HG02588 (cell line): ENCODE data around the gene TSR1.

Experiments used
- ATAC-seq: cut with Tn5 transposase; IDR thresholded peaks from one replicate; pipeline ENCODE4 v1.9.1; 2021; ENCODE audit warnings: mild to moderate bottlenecking, moderate library complexity; ENCODE audit not compliant: unreplicated experiment

The TSR1 gene

DNA sequence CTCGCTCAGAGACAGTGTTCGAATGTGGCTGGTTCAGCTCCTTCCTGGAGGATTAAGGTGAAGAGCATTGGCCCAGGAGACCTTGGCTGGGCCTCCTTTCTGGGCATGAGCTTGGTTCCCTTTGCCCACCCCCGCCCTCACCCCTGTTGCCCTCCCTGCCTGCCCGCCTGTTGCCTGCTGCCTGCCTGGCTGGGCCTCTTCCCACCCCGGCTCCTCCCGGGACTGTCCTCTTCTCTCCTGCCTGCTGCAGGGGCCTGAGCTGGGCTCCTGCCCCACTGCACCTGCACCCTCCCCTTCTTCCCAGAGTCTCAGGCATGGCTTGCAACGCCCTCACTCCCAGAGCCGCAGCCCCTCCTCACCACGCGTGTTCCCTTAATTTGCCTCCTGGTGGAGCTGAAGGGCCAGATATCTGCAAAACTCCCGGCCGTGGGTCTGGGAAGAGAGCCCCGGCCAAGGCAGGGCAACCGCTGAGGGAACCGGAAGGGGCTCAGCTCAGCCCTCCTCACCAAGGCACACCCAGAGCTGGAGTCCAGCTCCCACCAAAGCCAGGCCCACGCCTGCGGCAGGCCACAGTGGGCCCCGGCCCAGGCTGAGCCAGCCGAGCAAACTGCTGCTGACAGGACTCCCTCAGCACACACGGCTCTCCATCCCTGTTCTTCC lies 33.4 kb upstream of the TSR1 start:
- no peak for ATAC-seq

DNA sequence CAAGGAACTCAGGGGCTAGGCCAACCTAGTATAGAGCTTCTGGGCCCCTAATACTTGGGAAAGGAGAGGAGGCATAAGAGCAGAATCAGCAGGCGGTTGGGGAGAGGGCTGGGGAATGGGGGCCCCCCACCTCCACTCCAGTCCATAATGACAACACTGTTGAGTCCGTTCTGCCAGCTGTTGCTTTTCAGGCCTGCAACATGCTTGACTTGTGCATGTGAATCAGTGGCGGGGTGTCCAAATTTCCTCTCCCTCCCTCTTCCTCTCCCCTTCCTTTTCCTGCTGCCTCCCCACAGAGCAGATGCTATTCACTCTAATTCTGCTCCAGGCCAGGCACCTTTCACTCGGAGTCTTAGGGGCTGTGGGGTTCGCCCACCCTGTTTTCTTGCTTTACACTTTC lies 32.8 kb upstream of the TSR1 start:
- ATAC-seq: no peak

DNA sequence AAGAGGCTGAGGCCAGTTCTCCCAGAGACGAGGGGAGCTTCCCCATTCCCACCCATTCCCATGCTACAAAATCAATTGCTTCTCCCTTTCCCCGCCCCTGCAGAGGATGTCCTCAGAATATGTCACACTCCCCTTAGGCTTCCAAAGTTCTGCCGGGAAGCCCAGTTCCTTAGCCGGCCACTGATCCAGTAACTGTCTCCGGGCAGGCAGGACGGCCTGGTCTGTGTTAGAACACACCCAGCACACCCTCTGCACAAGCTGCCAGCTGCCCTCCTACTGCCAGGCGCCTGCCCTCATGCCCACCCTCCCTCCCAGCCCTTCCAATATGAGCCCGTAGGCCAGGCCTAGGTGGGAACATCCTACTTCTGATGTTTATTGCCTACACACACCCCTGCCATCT lies 32.1 kb upstream of the TSR1 start:
- no peak for ATAC-seq

DNA sequence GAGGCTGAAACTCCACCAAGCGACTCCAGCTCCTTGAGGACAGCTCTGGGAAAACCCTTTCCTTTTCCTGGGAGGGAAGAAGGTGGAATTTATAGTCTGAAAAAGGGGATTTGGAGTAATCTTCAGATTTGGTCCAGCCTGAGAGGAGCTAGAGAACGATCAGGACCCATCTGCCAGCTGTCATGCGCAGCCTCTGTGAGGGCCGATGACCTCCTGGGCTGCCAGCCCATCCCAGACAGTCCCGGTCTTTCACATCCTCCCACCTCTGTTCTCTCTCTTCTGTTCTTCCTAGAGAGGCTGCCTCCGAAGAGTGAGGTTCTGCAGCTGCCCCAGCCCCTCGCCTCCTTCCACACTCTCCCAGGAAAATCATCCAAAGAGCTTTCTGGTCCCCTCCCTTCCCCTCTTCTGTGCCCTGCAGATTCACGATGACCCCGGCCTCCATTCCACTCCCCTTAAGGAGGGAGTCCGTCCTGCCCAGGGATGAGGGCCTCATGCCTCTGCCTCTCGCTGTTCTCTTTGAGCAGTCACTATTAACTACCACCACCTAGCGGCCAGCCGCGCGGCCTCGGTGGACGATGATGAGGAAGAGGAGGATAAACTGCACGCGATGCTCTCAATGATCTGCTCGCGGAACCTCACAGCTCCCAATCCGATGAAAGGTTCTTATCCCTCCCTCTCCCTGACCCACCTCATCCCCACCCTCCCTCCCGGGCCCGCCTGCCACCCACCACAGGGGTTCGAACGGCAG lies 30.7 kb upstream of the TSR1 start:
- ATAC-seq: no peak

DNA sequence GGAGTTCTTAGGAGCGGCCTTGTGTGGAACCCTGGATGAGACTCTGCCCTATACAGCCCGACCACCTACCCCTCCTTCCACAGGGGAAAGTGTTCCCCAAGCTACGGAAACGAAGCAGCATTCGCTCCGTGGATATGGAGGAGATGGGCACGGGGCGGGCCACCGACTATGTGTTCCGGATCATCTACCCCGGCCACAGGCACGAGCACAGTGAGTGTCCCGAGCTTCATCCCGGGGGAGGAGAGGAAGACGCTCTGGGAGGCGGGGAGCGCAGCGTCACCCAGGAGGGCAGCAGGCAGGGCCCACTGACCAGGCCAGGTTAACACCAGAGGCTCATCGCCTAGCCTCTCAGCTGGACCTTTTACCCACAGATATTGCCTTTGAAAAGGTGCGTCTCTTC lies 28.9 kb upstream of the TSR1 start:
- no peak for ATAC-seq

DNA sequence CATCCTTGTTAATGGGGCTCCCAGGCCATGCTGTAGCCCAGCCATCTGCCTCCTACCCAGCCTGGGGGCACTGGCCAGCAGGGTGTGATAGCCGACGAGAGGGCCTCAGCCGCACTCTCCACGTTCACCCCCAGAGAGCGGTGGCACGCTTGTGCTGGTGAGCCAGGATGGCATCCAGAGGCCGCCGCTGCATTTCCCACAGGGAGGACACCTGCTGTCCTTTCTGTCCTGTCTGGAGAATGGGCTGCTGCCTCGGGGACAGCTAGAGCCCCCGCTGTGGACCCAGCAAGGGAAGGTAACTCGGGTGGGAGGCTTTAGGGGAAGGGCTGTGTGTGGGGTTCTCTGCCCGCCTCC lies 28.5 kb upstream of the TSR1 start:
- no peak for ATAC-seq

DNA sequence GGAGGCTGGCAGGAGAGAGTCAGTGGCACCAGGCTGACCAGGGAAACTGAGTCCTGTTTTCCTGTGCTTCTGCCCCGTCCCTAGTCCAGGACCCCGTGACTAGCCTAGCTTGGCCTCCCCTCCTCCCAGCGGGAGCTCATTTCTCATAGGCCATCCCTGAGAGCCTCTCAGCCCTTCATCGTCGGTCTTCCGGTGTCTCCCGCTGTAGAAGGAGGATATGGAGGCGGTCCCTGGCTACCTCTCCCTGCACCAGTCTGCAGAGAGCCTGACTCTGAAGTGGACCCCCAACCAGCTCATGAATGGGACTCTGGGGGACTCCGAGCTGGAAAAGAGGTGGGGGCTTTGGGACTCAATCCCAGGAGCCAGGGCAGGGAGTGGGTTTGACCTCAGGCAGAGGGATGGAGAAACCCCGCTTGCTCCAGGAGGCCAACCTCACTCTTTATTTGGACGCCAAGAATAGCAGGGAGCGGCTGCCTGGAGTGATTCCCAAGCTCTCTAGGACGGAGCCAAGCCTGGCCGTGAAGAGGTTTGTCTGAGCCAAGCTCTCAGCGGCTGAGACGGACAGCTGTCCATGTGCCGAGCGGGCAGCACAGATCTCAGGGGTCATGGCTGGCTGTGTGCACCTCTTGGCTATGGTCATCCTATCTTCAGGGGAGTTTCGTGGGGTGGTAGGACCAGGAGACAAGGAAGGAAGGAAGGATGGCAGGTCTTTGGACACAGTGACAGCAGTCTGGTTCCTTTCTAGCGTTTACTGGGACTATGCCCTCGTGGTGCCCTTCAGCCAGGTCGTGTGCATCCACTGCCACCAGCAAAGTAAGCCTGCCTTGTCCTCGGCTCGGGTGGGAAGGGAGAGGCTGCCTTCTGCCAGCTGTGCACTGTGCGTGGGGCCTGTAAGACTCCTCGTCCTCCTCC lies 27.9 kb upstream of the TSR1 start:
- ATAC-seq: no peak

DNA sequence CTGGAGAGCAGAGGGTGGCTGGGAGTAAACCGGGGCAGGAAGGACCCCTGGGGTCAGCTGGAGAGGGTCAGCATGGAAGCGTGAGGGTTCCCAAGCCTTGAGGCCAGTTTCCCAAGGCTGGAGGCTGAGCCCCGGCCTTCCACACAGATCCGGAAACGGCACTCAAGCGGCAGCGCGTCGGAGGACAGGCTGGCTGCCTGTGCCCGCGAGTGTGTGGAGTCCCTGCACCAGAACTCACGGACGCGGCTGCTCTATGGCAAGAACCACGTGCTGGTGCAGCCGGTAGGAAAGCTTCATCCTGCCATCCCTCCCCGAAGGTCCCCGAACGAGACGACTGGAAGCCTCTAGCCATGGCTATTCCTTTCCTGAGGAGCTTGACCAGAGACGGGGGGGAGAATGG lies 27.1 kb upstream of the TSR1 start:
- no peak for ATAC-seq

DNA sequence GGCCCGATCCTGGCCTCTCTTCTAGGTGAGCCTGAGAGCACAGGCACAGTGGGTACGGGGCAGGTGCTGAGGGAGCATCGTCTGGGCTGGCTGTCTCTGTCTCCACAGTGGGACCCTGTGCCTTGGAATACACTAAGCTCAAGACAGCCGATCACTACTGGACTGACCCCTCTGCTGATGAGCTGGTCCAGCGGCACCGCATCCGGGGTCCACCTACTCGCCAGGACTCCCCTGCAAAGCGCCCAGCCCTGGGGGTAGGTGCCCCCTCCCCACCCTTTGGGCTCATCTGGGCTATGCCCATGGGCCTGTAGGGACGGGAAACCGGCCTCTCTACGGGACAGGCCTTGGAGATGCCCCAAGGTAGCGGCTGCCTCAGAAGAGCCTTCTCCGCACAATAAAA lies 26.6 kb upstream of the TSR1 start:
- no peak for ATAC-seq

DNA sequence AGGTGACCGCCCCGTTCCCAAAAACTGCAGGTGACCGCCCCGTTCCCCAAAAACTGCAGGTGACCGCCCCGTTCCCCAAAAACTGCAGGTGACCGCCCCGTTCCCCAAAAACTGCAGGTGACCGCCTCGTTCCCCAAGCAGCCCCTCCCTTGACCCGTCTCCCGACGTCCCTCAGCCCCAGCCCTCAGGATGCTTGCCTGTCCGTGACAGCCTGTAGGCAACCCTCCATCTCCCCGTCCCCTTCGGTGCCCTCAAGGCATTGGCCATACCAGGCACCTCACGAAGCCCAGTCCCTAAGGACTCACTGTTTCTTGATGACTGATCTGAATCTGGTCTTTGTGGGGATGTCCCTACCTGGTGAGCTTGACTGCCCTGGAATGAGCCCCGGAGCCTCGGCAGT lies 26.2 kb upstream of the TSR1 start:
- no peak for ATAC-seq

DNA sequence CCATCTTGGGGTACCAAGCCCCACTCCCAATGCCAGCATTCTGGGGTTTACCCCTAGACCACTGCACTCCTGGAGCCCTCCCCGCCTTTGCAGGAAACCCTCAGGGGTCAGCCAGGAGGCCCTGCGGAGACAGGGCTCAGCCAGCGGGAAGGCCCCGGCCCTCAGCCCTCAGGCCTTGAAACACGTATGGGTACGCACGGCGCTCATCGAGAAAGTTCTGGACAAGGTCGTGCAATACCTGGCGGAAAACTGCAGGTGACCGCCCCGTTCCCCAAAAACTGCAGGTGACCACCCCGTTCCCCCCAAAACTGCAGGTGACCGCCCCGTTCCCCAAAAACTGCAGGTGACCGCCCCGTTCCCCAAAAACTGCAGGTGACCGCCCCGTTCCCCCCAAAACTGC lies 25.8 kb upstream of the TSR1 start:
- no peak for ATAC-seq

DNA sequence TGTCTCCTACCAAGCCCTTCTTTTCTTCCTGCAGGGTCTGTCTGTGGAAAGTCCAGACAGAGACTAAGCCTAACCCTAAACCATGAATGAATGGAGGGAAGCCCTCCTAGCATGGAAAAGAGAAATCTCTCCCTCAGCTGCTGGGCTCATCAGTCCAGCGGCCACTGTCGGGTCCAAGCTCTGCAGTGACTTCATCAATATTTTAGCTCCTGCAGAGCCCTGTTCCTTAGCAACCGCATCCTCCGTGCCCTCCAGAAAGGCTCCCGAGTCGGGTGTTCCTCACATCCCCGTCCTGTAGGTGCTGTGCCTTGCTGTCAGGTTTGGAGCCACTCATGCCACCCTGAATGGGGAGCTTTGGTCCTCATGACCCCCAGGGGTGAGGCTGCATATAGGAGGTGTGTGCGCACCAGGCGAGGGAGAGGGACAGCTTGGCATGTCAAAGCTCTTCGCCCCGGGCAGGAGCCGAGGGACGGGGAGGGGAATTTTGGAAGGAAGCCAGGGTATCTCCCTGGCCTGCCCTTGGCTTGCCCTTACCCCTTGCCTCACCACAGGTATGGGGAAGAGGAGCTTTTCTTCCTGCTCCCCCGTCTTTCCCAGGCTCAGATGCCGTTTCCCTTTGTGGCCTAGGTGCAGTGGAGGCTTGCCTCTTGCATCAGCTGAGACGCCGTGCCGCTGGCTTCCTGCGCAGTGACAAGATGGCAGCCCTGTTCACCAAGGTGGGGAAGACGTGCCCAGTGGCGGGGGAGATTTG lies 24.9 kb upstream of the TSR1 start:
- ATAC-seq: no peak

DNA sequence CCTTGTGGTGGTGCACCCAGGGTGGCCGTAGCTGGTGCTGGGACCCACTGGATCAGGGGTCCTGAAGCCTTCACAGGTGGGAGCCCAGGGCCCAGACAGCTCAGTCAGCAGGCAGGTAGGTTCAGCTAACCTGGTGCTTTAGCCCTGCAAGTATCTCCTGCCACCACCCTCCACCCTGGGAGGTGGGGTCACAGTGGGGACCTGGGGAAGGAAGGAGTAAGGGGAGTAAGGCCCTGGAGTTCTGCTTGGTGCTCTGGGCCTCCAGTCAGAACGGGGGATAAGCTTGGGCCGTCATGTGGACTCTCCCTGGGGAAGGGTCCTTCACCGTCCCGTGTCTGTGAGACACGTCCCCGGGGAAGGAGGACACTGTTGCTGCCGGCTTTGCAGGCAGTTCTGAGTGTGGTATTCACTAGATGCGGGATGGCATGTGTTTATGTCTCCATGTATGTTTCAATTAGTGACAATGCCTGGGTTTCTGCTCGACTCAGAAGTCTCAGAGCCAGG lies 21.7 kb upstream of the TSR1 start:
- ATAC-seq: no peak

DNA sequence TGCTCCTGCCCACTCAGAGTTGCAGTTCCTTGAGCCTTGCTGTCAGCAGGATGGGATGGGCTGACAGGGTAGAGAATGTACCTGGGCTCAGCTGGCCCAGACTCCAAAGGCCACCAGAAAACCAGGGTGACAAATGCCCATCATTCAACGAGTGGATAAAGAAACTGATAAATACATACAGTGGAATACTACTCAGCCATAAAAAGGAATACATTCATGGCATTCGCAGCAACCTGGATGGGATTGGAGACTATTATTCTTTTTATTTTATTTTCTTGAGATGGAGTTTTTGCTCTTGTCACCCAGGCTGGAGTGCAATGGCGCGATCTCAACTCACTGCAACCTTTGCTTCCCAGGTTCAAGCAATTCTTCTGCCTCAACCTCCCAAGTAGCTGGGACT lies 21.0 kb upstream of the TSR1 start:
- no peak for ATAC-seq

DNA sequence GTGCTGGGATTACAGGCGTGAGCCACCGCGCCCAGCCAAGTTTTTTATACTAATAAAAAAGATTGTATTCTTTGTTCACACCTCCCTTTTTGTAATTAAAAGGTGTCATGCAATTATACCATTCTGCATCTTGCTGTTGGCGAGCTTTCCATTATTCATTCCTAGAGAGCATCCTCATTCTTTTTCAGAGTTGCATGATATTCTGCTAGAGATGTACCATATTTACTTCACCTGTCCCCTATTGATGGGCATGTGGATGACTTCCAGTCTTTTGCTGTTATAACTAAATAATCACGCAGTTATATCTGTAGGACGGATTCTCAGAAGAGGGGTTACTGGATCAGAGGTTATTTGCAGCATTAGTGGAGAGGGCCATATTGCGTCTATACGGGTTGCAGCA lies 18.1 kb upstream of the TSR1 start:
- no peak for ATAC-seq

DNA sequence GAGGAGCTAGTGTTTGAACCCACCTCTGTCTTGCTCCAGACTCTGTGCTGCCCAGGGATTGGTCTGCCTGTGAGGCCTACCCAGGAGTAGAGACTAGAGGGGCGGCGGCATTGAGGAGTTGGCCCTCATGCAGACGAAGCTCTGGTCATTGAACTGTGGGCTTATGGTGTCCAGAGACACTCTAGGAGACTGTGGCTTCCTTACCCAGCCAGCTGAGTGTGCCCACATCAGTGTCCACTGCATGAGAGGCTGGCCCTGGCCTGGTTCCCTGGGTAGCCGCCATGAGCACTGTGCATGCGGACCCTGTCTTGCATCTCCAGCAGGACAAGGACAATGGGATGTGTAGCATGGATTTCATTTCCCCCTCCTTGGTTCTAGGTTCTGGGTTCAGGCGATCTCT lies 15.0 kb upstream of the TSR1 start:
- ATAC-seq: no peak

DNA sequence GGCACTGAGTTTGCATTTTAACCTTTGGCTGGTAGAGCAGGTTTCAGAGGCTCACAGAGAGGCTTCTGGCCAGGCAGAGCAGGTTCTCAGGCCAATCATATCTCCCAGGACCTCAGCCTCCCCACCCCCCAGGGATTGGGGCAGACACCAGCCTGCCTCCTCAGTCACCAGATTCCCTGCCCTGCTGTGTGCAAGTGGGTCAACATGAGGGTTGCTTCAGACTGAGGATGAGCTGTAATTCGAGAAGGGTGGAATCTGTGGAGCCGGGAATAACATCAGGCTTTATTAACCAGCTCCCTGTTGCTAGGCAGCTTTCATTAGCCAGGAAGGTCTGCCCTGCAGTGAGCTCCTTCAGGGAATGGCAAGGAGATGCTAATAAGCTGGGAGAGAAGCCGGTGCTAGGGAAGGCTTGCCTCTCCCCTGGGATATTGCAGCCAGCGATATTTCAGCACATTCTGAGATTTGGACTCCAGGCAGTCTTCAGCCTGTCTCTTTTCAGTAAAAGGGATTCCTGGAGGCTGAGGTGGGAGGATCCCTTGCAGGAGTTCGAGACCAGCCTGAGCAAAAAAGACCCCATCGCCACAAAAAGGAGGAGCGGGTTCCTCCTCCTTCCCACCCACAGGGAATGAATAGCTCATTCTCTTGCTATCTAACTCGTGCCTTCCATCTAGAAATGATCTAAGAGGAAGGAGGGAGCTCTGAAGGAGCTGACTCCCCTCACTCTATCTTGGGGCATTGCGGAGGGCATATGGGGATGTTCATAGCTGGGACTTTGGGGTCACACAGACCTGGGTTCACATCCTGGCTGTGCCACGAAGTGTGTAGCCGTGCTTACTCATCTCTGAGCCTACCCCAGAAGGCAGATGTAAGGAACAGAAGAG lies 11.8 kb upstream of the TSR1 start:
- no peak for ATAC-seq

DNA sequence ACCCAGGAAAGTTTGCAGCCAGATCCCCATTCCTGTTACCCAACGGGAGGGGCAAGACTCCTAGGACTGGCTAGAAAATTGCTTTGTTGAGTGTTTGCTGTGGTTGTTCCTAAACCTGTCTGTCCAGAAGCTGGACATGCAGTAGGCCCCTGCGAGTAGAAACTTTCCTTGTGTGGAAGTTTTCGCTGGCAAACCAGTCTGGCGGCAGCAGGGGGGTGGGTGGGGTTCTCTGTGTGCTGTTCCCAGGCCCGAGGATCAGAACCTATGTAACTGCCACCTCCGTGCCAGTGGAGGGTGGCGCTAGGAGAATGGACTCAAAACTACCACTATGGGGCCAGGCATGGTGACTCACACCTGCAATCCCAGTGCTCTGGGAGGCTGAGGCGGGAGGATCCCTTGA lies 10.2 kb upstream of the TSR1 start:
- ATAC-seq: no peak

DNA sequence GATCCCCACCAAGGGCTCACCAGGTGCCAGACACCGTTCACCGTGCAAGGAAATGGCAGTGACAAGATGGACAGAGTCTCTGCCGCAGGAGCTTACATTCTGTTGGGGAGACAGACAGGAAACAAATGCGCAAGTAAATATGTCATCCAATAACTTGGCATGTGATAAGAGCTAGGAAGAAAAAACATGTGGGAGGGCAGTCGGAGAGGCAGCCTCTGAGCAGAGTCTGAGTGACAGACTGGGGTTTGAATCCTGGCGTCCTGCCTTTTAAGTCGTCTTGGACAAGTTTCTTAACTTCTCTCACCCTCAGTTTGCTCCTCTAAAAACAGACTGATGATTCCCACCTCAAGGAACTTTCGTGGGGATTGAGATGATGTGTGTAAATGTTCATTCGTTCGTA lies 8.3 kb upstream of the TSR1 start:
- ATAC-seq: no peak

DNA sequence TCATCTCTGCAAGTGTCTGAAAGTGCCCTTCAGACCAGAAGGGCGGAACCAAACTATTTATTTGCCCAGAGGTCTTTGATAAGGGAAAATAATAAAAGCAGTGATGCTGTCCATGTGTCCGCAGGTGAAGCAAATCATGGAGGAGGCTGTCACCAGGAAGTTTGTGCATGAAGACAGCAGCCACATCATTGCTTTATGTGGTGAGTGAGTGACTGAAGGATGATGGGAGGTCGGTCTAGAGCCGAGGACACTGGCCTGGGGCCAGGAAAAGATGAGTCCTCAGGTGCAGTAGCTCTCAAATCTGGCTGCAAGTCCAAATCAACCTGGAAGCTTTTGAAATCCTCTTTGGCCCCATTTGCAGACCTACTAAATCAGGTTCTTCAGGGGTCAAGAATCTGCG lies 7.2 kb upstream of the TSR1 start:
- no peak for ATAC-seq
